ENCODE data around the gene AOC2. TPM values are rescaled to one million over a fixed set of nuclear protein-coding genes. Genes with fewer than 3 reads are reported as not detected.
"Not testable (repeated sequence)": the region's sequence is repeated elsewhere in the genome, so short reads cannot be mapped to it uniquely, and the experiment has no call there.

AOC2 gene
- total RNA-seq, 1 experiment from 2014 or later, result 11.0 TPM

DNA sequence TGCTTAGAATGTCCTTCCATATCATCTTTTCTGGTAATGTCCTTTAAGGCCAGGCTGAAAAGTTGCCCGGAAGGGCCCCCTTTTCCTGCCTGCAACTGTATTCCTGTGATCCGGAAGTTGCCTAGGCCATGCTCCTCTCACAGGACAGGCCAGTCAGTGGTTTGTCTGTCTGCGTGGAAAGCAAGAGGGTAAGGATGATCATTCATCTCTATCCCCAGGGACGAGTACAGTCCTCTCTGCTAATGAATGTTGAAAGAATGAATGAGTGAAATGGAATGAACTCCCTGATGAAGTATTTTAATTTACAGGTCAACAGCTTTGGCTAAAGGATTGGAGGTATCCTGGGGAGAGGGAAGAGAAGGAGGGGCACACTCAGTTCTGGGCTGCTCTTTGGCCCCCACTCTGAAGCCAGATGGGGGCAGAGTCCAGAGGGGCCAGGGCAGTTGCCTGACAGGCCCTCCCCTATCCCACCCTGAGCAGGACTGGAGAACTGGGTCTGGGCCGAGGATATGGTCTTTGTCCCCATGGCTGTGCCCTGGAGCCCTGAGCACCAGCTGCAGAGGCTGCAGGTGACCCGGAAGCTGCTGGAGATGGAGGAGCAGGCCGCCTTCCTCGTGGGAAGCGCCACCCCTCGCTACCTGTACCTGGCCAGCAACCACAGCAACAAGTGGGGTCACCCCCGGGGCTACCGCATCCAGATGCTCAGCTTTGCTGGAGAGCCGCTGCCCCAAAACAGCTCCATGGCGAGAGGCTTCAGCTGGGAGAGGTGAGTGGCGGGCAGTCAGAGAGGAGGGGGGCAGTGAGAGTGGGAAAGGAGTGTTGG lies 9.8 kb downstream of the AOC2 start (continued):
- TF ChIP-seq, protein P1, sequence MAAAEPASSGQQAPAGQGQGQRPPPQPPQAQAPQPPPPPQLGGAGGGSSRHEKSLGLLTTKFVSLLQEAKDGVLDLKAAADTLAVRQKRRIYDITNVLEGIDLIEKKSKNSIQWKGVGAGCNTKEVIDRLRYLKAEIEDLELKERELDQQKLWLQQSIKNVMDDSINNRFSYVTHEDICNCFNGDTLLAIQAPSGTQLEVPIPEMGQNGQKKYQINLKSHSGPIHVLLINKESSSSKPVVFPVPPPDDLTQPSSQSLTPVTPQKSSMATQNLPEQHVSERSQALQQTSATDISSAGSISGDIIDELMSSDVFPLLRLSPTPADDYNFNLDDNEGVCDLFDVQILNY (CRISPR knock-in tag; IDR thresholded peaks at IDR 0.05), result no peak

DNA sequence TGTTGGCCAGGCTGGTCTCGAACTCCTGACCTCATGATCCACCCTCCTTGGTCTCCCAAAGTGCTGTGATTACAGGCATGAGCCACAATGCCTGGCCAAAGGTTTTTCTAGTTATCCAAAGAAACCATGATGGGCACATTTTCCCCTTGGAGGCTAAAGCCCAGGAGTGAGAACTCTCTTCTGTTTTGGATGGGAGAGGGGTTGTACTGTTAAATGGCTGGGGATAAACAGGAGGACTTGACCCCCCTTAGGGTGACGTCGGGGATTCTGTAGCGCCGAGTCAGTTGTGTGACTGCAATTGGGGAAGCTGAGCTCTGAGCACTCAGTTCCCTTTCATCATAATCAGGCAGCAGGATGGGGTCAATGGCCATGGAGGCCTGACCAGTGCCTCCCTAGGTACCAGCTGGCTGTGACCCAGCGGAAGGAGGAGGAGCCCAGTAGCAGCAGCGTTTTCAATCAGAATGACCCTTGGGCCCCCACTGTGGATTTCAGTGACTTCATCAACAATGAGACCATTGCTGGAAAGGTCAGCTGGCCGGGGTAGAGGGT lies 10.7 kb downstream of the AOC2 start:
- no peaks in the 10 kb centered on the region for H3K9me3 Mint-ChIP-seq
- ATAC-seq (no peak), DNase-seq (ENCODE audit: low spot score) (no peak)
- no peak overlapping the region for H3K27ac Mint-ChIP-seq
- TF ChIP-seq, protein P2, sequence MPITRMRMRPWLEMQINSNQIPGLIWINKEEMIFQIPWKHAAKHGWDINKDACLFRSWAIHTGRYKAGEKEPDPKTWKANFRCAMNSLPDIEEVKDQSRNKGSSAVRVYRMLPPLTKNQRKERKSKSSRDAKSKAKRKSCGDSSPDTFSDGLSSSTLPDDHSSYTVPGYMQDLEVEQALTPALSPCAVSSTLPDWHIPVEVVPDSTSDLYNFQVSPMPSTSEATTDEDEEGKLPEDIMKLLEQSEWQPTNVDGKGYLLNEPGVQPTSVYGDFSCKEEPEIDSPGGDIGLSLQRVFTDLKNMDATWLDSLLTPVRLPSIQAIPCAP (CRISPR knock-in tag; IDR thresholded peaks at IDR 0.05), result no peak
- TF ChIP-seq JUN (CRISPR knock-in tag; IDR thresholded peaks at IDR 0.05) (no peak), RELA (CRISPR knock-in tag; IDR thresholded peaks at IDR 0.05; ENCODE audit: borderline replicate concordance) (no peak), NR1H2 (CRISPR knock-in tag; IDR thresholded peaks at IDR 0.05) (no peak), EMX1 (CRISPR knock-in tag; IDR thresholded peaks at IDR 0.05) (no peak), NR3C1 (CRISPR knock-in tag; conservative IDR thresholded peaks at IDR 0.05; ENCODE audit: low read depth) (no peak), HMGA2 (CRISPR knock-in tag; IDR thresholded peaks at IDR 0.05) (no peak), KAT7 (CRISPR knock-in tag; IDR thresholded peaks at IDR 0.05; ENCODE audit: borderline replicate concordance) (no peak), NFYB (CRISPR knock-in tag; conservative IDR thresholded peaks at IDR 0.05; ENCODE audit: low read depth) (no peak)
- TF ChIP-seq, protein P3, sequence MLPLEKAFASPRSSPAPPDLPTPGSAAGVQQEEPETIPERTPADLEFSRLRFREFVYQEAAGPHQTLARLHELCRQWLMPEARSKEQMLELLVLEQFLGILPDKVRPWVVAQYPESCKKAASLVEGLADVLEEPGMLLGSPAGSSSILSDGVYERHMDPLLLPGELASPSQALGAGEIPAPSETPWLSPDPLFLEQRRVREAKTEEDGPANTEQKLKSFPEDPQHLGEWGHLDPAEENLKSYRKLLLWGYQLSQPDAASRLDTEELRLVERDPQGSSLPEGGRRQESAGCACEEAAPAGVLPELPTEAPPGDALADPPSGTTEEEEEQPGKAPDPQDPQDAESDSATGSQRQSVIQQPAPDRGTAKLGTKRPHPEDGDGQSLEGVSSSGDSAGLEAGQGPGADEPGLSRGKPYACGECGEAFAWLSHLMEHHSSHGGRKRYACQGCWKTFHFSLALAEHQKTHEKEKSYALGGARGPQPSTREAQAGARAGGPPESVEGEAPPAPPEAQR (CRISPR knock-in tag; IDR thresholded peaks at IDR 0.05), result no peak
- TF ChIP-seq, protein P4, sequence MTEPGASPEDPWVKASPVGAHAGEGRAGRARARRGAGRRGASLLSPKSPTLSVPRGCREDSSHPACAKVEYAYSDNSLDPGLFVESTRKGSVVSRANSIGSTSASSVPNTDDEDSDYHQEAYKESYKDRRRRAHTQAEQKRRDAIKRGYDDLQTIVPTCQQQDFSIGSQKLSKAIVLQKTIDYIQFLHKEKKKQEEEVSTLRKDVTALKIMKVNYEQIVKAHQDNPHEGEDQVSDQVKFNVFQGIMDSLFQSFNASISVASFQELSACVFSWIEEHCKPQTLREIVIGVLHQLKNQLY (CRISPR knock-in tag; IDR thresholded peaks at IDR 0.05), result no peak
- TF ChIP-seq, protein P5, sequence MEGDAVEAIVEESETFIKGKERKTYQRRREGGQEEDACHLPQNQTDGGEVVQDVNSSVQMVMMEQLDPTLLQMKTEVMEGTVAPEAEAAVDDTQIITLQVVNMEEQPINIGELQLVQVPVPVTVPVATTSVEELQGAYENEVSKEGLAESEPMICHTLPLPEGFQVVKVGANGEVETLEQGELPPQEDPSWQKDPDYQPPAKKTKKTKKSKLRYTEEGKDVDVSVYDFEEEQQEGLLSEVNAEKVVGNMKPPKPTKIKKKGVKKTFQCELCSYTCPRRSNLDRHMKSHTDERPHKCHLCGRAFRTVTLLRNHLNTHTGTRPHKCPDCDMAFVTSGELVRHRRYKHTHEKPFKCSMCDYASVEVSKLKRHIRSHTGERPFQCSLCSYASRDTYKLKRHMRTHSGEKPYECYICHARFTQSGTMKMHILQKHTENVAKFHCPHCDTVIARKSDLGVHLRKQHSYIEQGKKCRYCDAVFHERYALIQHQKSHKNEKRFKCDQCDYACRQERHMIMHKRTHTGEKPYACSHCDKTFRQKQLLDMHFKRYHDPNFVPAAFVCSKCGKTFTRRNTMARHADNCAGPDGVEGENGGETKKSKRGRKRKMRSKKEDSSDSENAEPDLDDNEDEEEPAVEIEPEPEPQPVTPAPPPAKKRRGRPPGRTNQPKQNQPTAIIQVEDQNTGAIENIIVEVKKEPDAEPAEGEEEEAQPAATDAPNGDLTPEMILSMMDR (IDR thresholded peaks at IDR 0.05), result no peak
- no peaks in the 10 kb centered on the region; the same call in 1 of the 2 replicates for H3K4me1 Mint-ChIP-seq
- no peak overlapping the region for H3K4me3 Mint-ChIP-seq
- no peaks in the 10 kb centered on the region for H3K27me3 Mint-ChIP-seq (ENCODE audit: low read depth)
- ChIA-PET POLR2A (no interaction called here), CTCF (interaction anchor here (0.8 to 1.2 kb wide), 2 partner anchors 18 to 83 kb away, joined by 3 to 4 read pairs; no protein-coding TSS in a partner anchor)
- no peaks in the 10 kb centered on the region for H3K36me3 Mint-ChIP-seq

DNA sequence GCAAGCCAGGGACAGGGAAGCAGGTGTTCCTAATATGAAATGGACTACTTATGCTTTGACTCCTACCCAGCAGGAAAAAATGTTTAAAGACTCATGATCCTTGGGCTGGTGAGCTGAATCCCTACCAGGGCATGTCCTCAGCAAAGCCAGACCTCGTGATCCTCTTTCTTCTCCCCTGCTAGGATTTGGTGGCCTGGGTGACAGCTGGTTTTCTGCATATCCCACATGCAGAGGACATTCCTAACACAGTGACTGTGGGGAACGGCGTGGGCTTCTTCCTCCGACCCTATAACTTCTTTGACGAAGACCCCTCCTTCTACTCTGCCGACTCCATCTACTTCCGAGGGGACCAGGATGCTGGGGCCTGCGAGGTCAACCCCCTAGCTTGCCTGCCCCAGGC lies 11.7 kb downstream of the AOC2 start:
- H3K27ac Mint-ChIP-seq; H3K9me3 Mint-ChIP-seq; H3K36me3 Mint-ChIP-seq; ATAC-seq; H3K4me1 Mint-ChIP-seq; H3K4me3 Mint-ChIP-seq; DNase-seq (ENCODE audit: low spot score); H3K27me3 Mint-ChIP-seq (ENCODE audit: low read depth); POLR2A ChIA-PET: not testable (repeated sequence)
- CTCF ChIA-PET, result interaction anchor here (1.2 kb wide), 1 partner anchor 23 kb away, joined by 3 read pairs; no protein-coding TSS in a partner anchor

DNA sequence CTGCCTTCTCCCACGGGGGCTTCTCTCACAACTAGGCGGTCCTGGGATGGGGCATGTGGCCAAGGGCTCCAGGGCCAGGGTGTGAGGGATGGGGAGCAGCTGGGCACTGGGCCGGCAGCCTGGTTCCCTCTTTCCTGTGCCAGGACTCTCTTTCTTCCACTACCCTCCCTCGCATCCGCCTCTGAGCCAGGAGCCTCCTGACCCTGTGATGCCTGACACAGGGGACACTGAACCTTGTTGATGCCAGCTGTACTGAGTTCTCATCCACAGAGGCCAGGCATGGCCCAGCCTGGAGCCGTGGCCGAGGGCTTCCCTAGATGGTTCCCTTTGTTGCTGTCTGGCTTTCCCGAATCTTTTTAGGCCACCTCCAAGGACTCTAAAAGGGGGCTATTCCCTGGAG lies 12.1 kb downstream of the AOC2 start:
- H3K9me3 Mint-ChIP-seq, ATAC-seq, POLR2A ChIA-PET: not testable (repeated sequence)

More for the DNA sequence above, 12.1 kb downstream of the AOC2 start:
- DNase-seq (ENCODE audit: low spot score); H3K27me3 Mint-ChIP-seq (ENCODE audit: low read depth); H3K27ac Mint-ChIP-seq; H3K36me3 Mint-ChIP-seq; H3K4me1 Mint-ChIP-seq; H3K4me3 Mint-ChIP-seq: not testable (repeated sequence)
- CTCF ChIA-PET, result interaction anchor here (1.2 to 1.3 kb wide), 3 partner anchors 13 to 73 kb away, joined by 3 to 4 read pairs (median 3); no protein-coding TSS in a partner anchor
